HG02610 (cell line): ENCODE data around the gene CLEC9A.

ENCODE experiments used
- ATAC-seq: cut with Tn5 transposase; IDR thresholded peaks from one replicate; pipeline ENCODE4 v1.9.1; 2021; ENCODE audit warnings: mild to moderate bottlenecking, moderate library complexity; ENCODE audit not compliant: unreplicated experiment

CLEC9A gene

DNA sequence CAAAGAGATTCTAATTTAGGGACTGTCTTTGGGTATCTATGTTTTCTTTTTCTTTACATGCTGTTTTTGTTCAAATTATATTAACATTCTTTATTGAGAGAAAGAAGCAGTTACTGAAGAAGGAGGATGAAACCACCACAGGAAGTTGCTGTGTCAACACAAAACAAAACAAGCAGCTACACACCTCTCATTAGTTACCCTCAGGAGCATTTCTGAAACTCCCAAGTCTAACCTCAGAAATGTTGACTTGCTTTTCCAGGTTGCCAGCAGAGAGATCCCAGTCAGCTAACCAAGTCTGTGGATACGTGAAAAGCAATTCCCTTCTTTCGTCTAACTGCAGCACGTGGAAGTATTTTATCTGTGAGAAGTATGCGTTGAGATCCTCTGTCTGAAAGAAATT is 34.8 kb downstream of the CLEC9A start:
- ATAC-seq, result no peak

GRCh38 chr12:10067264-10067663 is 36.8 kb downstream of the CLEC9A start:
- ATAC-seq, result no peak

DNA sequence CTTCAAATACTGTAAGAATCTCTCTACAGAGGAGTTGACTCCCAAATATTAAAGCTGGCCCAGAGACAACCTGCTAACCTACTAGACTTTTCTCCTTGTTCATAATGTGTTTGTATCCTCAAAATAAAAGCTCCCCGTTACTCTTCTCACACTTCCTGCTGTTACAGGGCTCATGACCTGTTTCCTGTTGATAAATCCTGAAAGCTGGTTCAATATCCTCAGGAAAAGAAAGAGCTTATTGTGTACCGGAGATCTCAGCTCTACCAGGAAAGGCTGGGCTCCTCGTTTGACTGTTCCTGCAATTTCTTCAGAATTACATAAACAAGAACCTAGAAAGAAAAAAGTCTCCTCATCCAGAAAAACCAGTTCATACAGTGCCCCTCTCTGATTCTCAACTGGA is 37.5 kb downstream of the CLEC9A start:
- ATAC-seq, result no peak

- no peak for ATAC-seq
Measured at GRCh38 chr12:10068644-10069043, 38.2 kb downstream of the CLEC9A start.

DNA sequence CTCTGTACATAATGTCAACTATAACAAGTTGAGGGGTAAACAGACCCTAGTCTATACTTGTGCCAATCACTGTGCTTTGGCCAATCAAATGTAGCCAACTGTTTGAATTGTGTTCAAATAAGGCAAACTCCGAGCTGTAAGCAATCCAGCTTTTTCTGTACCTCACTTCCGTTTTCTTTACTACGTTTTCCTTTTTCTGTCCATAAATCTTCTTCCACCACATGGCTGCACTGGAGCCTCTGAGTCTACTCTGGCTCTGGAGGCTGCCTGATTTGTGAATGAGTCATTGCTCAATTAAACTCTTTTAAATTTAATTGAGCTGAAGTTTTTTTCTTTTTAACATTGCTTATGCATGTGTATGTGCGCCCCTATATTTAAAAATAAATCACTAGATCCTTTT is 38.6 kb downstream of the CLEC9A start:
- ATAC-seq, result no peak

DNA sequence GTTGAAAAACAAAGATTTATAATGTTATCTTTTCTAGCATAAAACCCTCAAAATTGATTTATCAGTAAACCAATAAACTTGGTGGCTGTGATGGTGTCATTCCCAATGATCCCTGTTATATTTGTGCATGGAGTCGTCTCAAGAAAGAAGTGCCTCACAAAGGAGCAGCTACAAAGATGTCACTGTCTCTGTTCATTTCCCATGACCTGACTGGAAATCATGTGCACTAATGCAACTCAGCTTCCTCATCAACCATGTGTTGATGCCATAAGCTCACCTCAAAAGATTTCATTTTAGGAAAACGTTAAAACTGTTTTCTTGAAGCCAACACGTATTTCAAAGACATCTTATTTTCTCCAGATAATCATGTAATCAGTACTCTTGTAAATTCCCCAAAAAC is 39.5 kb downstream of the CLEC9A start:
- ATAC-seq, result no peak

GRCh38 chr12:10070380-10070779 is 39.9 kb downstream of the CLEC9A start:
- no peak for ATAC-seq

DNA sequence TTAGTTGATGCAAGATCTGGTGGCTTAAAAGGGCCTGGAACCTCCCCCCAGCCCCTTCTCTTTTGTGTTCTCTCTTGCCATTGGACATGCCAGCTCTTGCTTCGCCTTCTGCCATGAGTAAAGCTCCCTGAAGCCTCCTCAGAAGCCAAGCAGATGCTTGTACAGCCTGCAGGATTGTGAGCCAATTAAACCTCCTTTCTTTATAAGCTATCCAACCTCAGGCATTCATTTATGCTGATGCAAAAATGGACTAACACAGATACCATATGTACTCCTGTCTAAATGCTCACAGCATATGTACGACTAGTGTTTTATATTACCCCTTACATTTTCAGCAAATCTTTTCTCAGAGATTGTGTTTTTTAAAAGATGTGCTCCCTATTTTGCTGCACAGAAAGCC is 41.6 kb downstream of the CLEC9A start:
- ATAC-seq, result no peak

- no peak for ATAC-seq
Measured at GRCh38 chr12:10073261-10073660, 42.8 kb downstream of the CLEC9A start.

GRCh38 chr12:10075451-10075850 is 45.0 kb downstream of the CLEC9A start:
- ATAC-seq, result no peak

GRCh38 chr12:10082117-10082874 is 51.8 kb downstream of the CLEC9A start:
- ATAC-seq, result no peak

DNA sequence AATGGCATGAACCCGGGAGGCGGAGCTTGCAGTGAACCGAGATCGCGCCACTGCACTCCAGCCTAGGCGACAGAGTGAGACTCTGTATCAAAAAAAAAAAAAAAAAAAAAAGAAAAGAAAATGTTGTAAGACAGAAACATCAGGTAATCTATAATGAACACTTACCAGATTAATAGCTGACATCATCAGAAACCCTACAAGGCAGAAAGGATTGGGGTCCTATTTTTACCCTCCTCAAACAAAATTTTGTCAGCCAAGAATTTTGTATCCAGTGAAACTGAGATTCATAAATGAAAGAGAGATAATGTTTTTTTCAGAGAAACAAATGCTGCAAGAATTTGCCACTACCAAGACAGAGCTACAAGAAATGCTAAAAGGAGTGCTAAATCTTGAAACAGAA is 54.3 kb downstream of the CLEC9A start:
- ATAC-seq, result no peak

DNA sequence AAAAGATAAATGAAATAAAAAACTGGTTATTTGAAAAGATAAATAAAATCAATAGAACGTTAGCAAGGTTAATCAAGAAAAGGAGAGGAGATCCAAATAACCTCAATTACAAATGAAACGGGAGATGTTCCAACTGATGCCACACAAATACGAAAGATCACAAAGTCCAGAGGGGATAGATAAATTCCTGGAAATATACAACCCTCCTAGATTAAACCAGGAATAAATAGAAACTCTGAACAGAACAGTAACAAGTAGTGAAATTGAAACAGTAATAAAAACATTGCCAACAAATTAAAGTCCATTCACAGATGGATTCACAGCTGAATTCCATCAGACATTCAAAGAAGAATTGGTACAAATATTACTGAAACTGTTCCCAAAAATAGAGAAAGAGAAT is 55.9 kb downstream of the CLEC9A start:
- ATAC-seq, result no peak

- ATAC-seq, result no peak
Measured at GRCh38 chr12:10088031-10088430, 57.5 kb downstream of the CLEC9A start.

GRCh38 chr12:10088955-10089900 is 58.7 kb downstream of the CLEC9A start:
- ATAC-seq, result no peak

DNA sequence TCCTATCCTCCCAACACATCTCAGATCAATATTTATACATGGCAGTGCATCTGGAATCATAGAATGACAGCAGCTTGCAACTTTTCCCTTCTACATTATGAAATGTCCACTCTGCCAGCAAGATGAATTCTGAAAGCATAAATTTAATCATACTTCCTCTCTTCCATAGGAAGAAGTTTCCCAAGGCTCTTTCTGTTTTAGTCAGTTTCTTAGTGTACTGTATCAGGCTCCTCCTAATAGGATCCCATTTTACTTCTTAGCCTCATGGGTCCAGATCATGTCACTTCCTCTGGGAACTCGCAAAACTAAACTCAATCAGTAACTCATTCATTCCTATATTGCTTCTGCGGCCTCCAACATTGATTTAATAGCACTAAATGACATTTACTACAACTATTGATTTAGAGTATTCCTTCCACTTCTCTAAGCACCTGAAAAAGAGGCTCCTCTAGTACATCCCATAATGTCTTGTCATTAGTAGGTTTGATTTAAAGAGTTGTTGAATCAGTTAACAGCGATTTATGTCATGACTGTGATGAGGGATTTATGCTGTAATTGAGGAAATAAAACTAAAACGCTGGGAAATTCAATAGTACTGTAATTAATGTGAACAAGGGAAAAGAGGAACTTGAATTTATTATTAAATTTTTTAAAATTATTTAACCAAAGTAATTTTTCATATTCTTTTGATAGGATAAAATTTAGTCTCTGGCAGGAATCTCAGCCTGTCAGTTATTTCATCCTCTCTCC is 64.3 kb downstream of the CLEC9A start:
- ATAC-seq, result no peak

DNA sequence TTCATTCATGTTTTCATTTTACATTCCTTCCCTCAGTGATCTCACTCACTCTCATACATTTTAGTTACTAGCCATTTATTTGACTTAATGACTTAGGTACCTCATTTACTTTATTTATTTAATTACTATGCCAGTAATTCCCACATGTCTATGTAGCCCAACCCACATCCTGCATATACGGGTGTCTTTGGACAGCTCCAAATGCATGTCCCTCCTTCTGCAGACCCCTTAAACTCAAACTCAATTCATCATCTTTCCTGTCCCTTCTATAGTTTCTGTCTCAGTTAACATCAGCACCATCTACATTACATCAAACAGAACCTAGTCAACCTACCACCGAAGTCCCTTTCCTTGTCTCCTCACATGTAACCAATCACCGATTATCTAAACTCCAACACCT is 65.5 kb downstream of the CLEC9A start:
- no peak for ATAC-seq

DNA sequence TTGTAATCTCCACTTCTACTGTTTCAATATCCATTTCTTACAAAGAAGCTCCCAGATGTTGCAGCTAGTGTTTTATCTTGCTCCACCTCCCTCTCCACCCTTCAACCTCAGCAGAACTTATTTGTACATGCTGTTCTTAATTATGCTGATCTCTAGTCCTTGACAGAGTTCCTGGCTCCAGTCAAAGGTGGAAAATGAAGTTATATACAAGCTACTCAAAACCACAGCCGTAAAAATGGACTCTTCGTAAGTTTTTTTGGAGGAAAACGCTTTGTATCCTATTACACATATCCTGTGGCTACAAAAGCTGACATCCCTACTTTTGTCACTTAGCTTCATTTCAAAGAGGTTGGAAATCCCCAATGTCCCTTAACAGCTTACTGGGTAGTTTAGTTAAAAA is 67.0 kb downstream of the CLEC9A start:
- no peak for ATAC-seq

- no peak for ATAC-seq
Measured at GRCh38 chr12:10098791-10099190, 68.3 kb downstream of the CLEC9A start, which contains the start of gene CLEC1A. CLEC1A (minus strand) TSS chr12:10098985; CDS start chr12:10098922, 63 bp downstream.

DNA sequence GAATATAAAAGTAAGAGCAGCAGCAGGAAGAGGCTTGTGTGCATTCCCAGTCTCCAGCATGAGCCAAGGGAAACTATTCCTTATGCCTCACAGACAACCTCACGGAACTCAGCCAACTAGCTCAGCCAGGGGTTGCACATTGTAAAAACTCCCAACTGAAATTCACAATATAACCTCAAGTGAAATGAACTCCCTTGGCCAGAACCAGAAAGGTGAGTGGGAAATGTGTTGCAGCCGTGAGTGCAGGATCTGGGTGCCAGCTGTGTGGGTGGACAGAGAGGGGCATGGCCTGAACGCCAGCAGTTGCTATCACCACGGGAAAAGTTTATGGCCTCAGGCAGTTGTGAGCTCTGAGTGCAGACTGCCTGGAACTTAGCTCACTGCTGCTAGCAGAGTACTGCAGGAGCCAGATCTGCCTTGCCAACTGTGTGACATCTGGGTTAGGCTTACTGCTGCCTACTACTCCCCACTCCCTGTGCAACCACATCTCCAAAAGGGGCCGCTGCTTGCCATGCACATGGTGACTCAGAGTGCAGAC is 70.6 kb downstream of the CLEC9A start:
- ATAC-seq, result no peak

DNA sequence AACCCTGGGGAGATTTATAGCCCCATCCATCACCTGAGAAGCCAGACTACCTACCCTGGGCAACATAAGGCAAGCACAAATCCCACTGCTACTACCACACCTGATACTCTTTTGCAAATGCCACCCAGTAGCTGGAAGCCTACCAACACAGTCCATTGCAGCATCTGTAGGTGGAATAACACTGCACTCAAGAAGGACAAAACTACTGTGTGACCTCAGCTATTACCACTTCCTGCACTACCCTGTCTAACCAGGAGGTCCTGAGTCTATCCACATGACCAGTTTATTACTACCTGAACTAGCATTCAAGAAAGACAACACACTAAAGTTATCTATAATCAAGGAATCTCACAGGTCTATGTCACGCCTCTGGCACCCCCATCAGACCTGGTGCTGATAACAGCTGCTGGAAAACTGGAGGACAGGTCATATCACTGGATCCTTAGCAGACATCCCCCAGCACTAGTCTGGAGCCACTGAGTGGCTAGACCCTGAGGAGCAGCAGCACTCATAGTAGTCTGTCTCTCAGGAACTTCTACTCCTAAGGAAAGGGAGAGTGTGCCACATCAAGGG is 71.3 kb downstream of the CLEC9A start:
- no peak for ATAC-seq
